Measurements from ENCODE around the gene GAD1.

GAD1 gene

DNA sequence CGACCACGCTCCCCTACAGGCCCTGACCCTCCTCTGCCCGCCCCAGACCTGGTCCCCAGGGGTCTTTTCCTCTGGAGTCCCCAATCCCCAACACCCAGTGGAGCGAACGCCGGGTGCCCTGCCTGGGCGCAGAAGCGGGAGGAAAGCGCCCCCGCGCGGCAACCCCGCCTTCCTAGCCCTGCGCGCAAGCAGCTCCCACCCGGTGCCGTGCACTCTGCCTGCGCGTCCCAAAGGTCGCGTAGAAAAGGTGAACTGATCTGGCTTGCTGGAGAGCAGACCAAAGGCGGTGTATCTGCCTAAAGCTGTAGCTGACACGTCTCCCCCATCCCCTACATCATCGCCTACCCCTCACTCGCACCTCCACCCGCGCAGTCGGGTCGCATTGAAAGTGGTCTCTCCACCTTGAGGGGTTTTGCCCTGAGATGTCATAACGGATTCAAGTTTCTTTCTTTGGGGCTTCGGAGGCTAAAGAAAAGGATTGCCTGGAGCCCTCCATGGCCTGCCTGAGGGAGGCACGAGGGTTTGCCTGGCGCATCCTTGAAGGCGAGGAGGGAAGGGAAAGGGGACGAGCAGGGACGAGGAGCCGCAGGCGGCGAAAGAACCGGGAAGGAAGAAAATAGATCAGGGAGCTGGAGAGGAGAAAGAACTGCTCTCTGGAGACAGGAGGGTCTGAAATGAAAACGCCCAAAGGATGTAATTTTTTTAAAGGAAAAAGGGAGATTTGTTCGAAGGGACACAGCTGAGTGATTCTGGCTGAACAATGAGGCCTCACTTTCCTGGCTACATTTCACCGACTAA is 5.8 kb downstream of the GAD1 start:
- DNase-seq (ENCODE audit: low read depth) = no peak
- no peak overlapping the region for H3K4me3 ChIP-seq (ENCODE audit: low read length)
- TF ChIP-seq, protein P1, sequence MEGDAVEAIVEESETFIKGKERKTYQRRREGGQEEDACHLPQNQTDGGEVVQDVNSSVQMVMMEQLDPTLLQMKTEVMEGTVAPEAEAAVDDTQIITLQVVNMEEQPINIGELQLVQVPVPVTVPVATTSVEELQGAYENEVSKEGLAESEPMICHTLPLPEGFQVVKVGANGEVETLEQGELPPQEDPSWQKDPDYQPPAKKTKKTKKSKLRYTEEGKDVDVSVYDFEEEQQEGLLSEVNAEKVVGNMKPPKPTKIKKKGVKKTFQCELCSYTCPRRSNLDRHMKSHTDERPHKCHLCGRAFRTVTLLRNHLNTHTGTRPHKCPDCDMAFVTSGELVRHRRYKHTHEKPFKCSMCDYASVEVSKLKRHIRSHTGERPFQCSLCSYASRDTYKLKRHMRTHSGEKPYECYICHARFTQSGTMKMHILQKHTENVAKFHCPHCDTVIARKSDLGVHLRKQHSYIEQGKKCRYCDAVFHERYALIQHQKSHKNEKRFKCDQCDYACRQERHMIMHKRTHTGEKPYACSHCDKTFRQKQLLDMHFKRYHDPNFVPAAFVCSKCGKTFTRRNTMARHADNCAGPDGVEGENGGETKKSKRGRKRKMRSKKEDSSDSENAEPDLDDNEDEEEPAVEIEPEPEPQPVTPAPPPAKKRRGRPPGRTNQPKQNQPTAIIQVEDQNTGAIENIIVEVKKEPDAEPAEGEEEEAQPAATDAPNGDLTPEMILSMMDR (IDR thresholded peaks at IDR 0.05; ENCODE audit: insufficient read depth, low read depth, low read length, missing control alignments) = no peak

DNA sequence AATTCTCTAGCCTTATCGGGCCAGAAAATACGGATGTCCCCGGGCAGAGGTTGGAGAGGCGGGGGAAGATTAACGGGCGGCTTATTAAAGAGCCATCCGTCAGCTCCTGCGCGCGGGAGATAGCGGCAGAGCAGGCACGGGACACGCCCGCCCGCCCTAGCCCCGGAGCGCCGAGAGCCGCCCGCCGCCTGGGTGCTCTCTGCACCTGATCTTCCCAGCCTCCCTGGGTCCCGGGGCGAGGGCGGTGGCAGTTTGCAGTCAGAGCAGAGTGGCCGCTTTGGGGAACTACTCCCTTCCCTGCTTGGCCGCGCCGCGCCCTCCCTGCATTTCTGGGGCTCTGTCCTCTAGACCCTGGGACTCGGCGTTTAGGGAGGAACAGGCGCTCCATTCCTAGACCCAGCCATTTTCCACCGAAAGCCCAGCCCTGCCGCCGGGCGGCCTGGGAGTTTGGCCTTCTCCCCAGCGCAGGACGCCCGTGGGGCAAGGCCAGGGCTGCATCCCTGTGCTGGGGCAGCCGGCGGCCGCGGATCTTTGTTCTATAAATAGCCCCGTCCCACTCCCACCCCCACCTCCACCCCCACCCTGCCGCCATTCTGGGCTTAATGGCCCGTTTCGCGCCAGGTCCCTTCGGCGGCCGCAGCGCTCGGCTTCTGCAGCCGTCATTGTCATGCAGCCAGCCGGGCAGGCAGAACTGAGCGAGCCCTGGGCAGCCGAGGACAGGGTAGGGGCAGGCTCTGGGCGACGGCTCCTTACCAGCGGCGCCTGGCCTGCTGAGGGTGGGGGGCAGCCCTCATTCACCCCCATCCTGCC is 6.6 kb downstream of the GAD1 start:
- TF ChIP-seq, protein P1 (IDR thresholded peaks at IDR 0.05; ENCODE audit: insufficient read depth, low read depth, low read length, missing control alignments) = no peak
- no peak overlapping the region for H3K4me3 ChIP-seq (ENCODE audit: low read length)
- DNase-seq (ENCODE audit: low read depth) = no peak

DNA sequence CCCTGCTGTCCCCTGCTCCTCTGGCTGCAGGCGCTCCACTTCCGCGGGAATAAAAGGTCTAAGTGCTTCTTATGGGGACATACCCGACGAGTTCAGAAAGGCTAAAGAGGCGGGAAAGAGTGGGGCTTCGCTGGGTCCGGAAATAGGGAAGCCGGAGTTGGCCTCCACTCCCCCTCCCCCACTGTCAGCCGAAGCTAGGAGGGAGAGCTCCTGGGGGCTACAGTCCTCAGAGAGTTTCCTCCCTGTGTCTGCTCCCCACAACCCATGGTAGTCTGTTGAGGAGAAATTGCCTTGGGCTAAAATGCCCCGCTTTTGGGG is 7.2 kb downstream of the GAD1 start:
- TF ChIP-seq, protein P1 (IDR thresholded peaks at IDR 0.05; ENCODE audit: insufficient read depth, low read depth, low read length, missing control alignments) = no peak
- H3K4me3 ChIP-seq (ENCODE audit: low read length) = no peak overlapping the region
- no peak for DNase-seq (ENCODE audit: low read depth)

DNA sequence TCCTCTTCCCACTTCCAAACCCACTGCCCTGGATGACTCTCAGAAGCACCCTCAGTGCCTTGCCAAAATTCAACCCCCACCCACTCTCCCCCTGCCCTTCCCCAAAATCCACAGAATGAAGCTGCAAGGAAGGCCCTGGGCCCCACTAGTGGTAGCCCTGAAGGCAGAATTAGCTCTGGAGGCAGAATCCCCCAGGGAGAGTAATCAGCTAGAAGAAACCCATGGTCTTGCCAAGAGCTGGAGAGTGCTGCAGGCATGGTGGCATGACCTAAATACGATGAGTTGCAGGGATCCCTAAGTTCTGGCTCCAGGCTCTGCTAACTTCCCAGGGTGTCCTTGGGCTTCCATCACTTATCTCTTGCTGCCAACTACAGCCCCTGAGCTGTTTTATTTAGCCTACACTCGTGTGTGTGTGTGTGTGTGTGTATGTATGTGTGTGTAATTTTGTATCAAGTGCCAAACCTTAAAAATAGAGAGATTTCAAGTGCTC is 7.9 kb downstream of the GAD1 start:
- no peak overlapping the region for H3K4me3 ChIP-seq (ENCODE audit: low read length)
- TF ChIP-seq, protein P1 (IDR thresholded peaks at IDR 0.05; ENCODE audit: insufficient read depth, low read depth, low read length, missing control alignments) = no peak
- no peak for DNase-seq (ENCODE audit: low read depth)

DNA sequence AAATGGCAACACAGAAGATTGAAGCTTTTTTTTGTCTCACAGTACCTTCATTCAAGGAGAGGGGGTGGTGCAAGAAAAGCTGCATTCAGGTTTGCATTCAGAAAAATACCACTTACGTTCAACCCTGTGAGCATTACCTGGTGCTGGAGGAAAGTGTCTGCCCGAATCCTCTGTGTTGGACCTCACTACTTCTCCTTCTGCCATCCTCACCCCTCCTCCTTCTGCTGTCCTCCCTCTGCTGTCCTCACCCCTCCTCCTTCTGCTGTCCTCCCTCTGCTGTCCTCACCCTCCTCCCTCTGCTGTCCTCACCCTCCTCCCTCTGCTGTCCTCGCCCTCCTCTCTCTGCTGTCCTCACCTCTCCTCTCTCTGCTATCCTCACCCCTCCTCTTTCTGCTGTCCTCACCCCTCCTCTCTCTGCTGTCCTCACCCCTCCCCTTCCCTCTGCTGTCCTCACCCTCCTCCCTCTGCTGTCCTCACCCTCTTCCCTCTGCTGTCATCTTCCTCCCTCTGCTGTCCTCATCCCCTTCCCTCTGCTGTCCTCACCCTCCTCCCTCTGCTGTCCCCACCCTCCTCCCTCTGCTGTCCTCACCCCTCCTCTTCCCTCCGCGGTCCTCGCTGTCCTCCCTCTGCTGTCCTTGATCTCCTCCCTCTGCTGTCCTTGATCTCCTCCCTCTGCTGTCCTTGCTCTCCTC is 11.3 kb downstream of the GAD1 start:
- TF ChIP-seq, protein P1 (IDR thresholded peaks at IDR 0.05; ENCODE audit: insufficient read depth, low read depth, low read length, missing control alignments) = no peak
- no peak overlapping the region for H3K4me3 ChIP-seq (ENCODE audit: low read length)
- no peak for DNase-seq (ENCODE audit: low read depth)

DNA sequence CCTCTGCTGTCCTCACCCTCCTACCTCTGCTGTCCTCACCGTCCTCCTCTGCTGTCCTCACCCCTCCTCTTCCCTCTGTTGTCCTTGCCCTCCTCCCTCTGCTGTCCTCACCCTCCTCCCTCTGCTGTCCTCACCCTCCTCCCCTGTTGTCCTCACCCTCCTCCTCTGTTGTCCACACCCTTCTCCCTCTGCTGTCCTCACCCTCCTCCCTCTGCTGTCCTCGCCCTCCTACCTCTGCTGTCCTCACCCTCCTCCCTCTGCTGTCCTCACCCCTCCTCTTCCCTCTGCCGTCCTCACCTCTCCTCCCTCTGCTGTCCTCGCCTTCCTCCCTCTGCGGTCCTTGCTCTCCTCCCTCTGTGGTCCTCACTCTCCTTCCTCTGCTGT is 11.8 kb downstream of the GAD1 start:
- DNase-seq (ENCODE audit: low read depth) = no peak
- H3K4me3 ChIP-seq (ENCODE audit: low read length) = no peak overlapping the region
- TF ChIP-seq, protein P1 (IDR thresholded peaks at IDR 0.05; ENCODE audit: insufficient read depth, low read depth, low read length, missing control alignments) = no peak

Data from epithelial cell of esophagus (primary cell).